IPS DF 6.9 (cell line): ENCODE measurements around the gene MC4R.
A peak's percentile ranks its signal among the peaks of the same experiment; 100 is the strongest.
"Not testable (repeated sequence)": the region's sequence is repeated elsewhere in the genome, so short reads cannot be mapped to it uniquely, and the experiment has no call there.

ENCODE experiments used
- DNase-seq: peaks from one replicate; pipeline ENCODE4 v3.0.0-alpha.2; 2013; ENCODE audit warnings: low read depth, low spot score
- H3K27ac ChIP-seq: one replicate; pipeline ENCODE4 v1.5.1; 2013; ENCODE audit warnings: low read length, control low read depth
- H3K27me3 ChIP-seq: 2 replicates; pipeline ENCODE4 v1.6.1; 2013; ENCODE audit warnings: mild to moderate bottlenecking, low read length; ENCODE audit not compliant: control insufficient read depth, insufficient read depth
- H3K36me3 ChIP-seq: 2 replicates; pipeline ENCODE4 v1.6.1; 2013; ENCODE audit warnings: low read length; ENCODE audit not compliant: control insufficient read depth, insufficient read depth
- H3K4me1 ChIP-seq: 2 replicates; pipeline ENCODE4 v1.6.1; 2013; ENCODE audit warnings: low read length; ENCODE audit not compliant: control insufficient read depth, insufficient read depth
- H3K4me3 ChIP-seq: 2 replicates; pipeline ENCODE4 v1.5.1; 2013; ENCODE audit warnings: mild to moderate bottlenecking, low read length
- H3K9me3 ChIP-seq: 2 replicates; pipeline ENCODE4 v1.6.1; 2013; ENCODE audit warnings: low read length, inconsistent platforms; ENCODE audit not compliant: control insufficient read depth, insufficient read depth
- WGBS: extraction: QIAGEN DNeasy Blood & Tissue Kit; methylation state at CpG from one replicate; pipeline ENCODE4 v1.1.7; 2013; ENCODE audit warnings: mixed read lengths, missing lambda C conversion rate; ENCODE audit not compliant: insufficient read length, insufficient coverage; 5-methylcytosine and 5-hydroxymethylcytosine counted together

MC4R gene

DNA sequence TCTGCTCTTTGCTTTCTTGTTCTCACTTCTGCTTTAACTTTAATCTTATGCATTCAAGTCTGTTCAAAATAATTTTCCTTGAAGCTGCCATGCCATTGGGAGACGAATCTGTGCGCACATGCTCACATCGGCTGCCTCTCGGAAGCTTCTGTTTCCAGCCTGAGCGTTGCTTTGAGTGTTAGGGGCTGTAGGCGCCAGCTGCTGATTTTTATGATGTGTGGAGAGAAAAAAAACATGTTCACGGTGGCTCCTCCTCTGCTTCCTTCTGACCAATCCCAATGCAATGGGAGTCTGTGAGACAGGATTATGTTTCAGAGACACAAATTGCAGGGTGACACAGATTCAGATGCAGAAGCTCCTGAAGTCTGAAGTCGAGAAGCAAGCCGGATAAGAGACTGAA lies at the start of gene MC4R:
TSS of gene MC4R (minus strand) at position 180 of the 400 bp plus-strand sequence. CDS start 426 bp downstream, outside the sequence.
- 0 out of 2 replicates have a peak, but pooled peaks cover 1% of the 10 kb centered on the region for H3K4me1 ChIP-seq
- no peaks in the 10 kb centered on the region for H3K27me3 ChIP-seq
- no peak within 1 kb of the TSS for H3K4me3 ChIP-seq
- WGBS, result no CpG with 5 or more reads among the region's 9 CpGs
- no peaks in the 10 kb centered on the region for H3K36me3 ChIP-seq
- DNase-seq, result no peak
- H3K9me3 ChIP-seq, result no peaks in the 10 kb centered on the region
- no peak within 1 kb of the TSS for H3K27ac ChIP-seq

DNA sequence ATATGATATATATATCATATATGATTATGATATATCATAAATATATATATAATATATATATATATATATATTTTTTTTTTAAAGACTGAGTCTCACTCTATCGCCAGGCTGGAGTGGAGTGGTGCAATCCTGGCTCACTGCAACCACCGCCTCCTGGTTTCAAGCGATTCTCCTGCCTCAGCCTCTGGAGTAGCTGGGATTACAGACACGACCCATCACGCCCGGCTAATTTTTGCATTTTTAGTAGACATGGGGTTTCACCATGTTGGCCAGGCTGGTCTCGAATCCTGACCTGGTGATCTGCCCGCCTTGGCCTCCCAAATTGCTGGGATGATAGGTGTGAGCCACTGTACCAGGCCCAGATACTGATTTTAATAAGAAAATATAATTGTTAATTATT lies 49.7 kb upstream of the MC4R start:
- H3K27me3 ChIP-seq, H3K36me3 ChIP-seq, H3K9me3 ChIP-seq, H3K4me3 ChIP-seq, H3K27ac ChIP-seq, DNase-seq, H3K4me1 ChIP-seq: not testable (repeated sequence)
- no CpG with 5 or more reads among the region's 8 CpGs for WGBS

DNA sequence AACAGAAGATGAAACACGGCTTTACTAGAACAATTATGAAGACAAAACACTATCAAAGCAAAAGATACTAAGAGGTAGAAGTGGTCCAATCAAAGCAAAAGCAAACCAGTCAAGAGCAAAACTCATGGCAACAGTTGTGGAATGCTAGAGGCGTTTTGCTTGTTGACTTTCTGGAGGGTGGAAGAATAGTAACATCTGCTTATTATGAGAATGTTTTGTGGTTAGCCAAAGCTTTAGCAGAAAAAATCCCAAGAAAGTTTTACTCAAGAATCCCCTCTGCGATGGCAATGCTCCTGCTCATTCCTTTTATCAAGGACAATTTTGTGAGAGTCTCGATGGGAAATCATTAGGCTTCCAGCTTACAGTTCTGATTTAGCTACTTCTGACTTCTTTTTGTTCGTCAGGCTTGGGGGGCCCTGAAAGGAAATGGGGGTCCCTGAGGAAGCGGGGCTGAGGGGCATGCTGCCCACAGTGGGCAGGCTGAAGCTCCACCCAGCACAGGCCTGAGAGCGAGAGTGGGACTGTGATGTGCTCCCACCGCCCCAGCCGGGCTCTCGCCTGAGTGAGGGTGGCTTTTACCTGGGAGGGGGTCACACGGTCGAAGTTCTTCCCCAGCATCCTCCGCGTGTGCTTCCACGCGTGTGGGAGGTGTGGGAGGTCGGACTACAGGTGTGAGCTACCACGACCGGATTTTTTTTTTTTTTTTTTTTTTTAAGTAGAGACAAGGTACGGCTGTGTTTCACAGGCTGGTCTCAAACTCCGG lies 49.0 kb upstream of the MC4R start:
- no peaks in the 10 kb centered on the region for H3K9me3 ChIP-seq
- no peak for DNase-seq
- WGBS, result no CpG with 5 or more reads among the region's 21 CpGs
- H3K27ac ChIP-seq, result no peak overlapping the region
- H3K4me1 ChIP-seq, result no peaks in the 10 kb centered on the region
- no peaks in the 10 kb centered on the region for H3K27me3 ChIP-seq
- H3K36me3 ChIP-seq, result no peaks in the 10 kb centered on the region
- H3K4me3 ChIP-seq, result no peak overlapping the region

DNA sequence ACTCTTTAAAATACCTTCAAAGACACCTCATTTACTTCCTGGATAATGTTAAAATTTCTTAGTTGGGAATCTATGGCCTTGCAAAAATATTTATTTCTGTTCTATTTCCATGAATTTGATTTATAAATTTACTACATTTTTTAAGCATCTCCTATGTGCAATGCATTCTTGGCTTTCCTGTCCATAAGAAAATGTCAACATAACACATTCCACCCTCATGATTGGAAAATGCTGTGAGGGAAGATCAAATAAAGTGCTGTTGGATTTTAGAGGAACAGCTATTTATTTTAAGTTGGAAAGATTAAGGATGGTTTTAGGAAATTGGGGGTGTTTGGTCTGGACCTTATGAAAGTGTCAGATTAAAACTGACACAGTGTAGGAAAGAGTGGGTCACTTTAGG lies 45.4 kb upstream of the MC4R start:
- no peaks in the 10 kb centered on the region for H3K36me3 ChIP-seq
- H3K4me3 ChIP-seq, result no peak overlapping the region
- no peak for DNase-seq
- no peaks in the 10 kb centered on the region for H3K4me1 ChIP-seq
- no peaks in the 10 kb centered on the region for H3K9me3 ChIP-seq
- no peaks in the 10 kb centered on the region for H3K27me3 ChIP-seq
- no peak overlapping the region for H3K27ac ChIP-seq

DNA sequence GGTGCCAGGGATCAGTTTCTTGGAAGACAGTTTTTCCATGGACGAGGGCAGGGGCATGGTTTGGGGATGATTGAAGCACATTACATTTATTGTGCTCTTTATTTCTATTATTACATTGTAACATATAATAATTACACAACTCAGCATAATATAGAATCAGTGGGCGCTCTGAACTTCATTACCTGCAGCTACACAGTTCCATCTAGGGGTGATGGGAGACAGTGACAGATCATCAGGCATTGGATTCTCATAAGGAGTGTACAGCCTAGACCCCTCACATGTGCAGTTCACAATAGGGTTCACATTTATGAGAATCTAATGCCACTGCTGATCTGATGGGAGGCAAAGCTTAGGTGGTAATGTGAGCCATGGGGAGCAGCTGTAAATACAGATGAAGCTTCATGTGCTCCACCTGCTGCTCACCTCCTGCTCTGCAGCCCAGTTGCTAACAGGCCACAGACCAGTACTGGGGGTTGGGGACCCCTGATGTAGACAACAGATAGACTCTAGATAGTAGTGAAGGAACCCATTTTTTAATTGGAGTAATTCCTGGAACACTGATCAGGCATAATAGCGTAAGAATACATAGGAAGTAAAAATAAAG lies 41.5 kb upstream of the MC4R start:
- Histone ChIP-seq H3K27me3 (no peaks in the 10 kb centered on the region), H3K9me3 (no peaks in the 10 kb centered on the region), H3K27ac (no peak overlapping the region), H3K4me1 (no peaks in the 10 kb centered on the region), H3K36me3 (no peaks in the 10 kb centered on the region), H3K4me3 (no peak overlapping the region)
- WGBS, result no CpG with 5 or more reads among the region's 3 CpGs
- DNase-seq, result peak; percentile 11

DNA sequence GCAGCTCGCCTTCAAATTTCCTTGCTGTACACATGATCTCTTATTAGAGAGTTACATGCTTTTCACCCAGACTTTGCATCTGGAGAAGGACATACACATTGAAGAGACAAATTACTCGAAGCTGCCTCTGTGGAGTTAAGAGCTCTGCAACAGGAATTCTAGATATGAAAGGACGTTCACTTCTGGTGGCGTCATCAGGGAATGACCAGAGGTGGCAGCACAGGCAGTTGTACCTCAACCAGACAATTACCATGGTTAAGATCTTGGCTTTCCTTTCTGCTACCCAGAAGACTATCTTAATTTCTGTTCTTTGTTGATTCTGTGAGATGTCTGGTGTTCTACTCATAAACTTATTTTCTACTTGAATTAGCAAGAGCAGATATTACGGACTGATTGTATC lies 39.1 kb upstream of the MC4R start:
- DNase-seq, result peak; percentile 4
- no peak overlapping the region for H3K27ac ChIP-seq
- WGBS, result no CpG with 5 or more reads among the region's 5 CpGs
- no peaks in the 10 kb centered on the region for H3K36me3 ChIP-seq
- H3K27me3 ChIP-seq, result no peaks in the 10 kb centered on the region
- H3K9me3 ChIP-seq, result no peaks in the 10 kb centered on the region
- no peaks in the 10 kb centered on the region; the same call in 1 of the 2 replicates for H3K4me1 ChIP-seq
- no peak overlapping the region for H3K4me3 ChIP-seq

DNA sequence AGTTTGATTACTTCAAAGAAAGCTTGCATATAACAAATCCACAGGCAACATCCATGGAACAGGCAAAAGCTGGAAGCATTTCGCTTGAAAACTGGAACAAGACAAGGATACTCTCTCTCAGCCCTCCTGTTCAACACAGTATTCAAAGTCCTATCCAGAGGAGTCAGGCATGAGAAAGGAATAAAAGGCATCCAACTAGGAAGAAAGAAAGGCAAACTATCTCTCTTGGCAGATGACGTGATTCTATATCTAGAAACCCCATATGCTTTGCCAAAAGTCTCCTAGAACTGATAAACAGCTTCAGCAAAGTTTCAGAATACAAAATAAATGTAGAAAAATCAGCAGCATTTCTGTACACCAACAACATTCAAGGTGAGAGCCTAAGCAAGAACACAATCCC lies 34.1 kb upstream of the MC4R start:
- Histone ChIP-seq H3K9me3 (no peaks in the 10 kb centered on the region), H3K4me3 (no peak overlapping the region), H3K27me3 (no peaks in the 10 kb centered on the region), H3K36me3 (no peaks in the 10 kb centered on the region), H3K27ac (no peak overlapping the region), H3K4me1 (no peaks in the 10 kb centered on the region; the same call in 1 of the 2 replicates)
- no CpG with 5 or more reads among the region's 2 CpGs for WGBS
- no peak for DNase-seq

DNA sequence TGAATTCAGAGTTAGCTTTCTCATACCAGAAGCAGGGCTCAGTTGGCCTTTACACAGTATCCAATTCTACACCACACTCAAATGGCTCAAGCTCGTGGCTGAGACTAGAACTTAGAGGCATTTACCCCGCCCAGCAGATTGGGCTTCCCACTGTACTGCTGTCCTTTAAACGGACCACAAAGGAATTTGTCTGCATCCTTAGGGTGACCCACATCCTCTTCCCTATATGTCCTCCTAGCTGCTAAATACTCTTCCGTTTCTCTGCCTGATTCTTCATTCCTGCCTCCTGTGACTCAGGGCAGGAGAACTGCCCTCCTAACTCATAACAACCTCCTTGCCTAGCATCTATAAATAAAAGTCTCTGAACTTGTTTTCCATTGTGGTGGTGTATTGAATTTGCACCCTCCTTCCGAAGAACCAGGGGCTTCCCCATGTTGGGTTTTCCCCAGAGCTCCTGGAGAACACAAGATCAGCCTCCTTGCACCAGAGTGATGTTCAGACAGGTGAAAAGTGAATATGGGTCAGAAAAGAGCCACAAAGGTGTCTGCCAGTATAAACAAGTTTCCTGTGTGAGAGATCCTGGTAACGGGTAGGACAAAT lies 32.0 kb upstream of the MC4R start:
- no peaks in the 10 kb centered on the region for H3K36me3 ChIP-seq
- no peak overlapping the region for H3K27ac ChIP-seq
- no peaks in the 10 kb centered on the region for H3K9me3 ChIP-seq
- H3K4me3 ChIP-seq, result no peak overlapping the region
- WGBS, result no CpG with 5 or more reads among the region's 6 CpGs
- no peak for DNase-seq
- H3K27me3 ChIP-seq, result no peaks in the 10 kb centered on the region
- no peaks in the 10 kb centered on the region; the same call in 1 of the 2 replicates for H3K4me1 ChIP-seq

DNA sequence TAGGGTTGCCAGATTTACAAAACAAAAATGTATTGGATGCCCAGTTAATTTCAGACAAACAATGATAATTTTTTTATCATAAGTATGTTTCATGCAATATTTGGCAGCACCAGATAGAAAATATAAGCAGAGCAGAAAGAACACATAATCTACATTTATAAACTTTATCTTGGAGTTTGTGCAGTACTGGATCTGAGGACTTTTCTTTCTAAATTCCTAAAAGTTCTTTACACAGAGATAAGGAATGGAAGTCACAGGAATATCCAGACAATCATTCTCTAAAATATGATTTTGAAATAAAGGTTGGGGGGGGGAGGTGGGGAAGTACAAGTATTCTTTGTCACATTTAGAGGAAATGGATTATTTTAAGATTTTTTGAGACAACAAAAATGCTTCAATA lies 28.8 kb upstream of the MC4R start:
- H3K4me1 ChIP-seq, result no peaks in the 10 kb centered on the region
- no peak overlapping the region for H3K4me3 ChIP-seq
- DNase-seq, result no peak
- H3K36me3 ChIP-seq, result no peaks in the 10 kb centered on the region
- H3K27me3 ChIP-seq, result no peaks in the 10 kb centered on the region
- H3K27ac ChIP-seq, result no peak overlapping the region
- no peaks in the 10 kb centered on the region for H3K9me3 ChIP-seq

DNA sequence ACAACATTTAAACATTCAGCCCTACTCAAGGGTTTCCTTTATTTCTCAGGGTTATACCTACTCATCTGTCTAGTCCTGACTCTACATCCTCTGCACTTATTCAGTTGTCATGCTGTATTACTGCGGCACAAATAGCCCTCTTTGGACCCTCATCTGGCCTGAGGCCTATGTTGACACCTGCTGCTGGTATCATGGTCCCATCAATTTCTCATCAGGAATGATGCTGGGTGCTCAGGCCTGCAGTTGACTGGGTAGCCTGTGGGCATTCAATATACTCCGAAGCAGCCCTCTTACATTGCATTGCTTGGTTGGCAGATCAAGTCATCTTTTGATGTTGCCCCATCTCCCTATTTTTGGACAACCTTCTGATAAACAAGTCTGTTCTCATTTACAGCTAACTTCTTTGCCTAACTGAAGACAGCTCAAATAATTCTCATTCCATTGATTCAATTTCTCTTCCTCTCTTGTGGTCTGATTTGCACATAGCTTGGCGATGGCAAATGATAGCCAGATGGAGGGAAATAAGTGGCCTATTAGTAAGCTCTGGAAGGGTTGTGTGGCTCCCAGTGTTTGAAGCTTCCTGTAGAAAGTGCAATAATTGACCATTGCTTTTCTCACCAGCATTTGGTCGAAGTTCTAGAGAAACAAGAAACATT lies 19.1 kb upstream of the MC4R start:
- H3K27me3 ChIP-seq, result no peaks in the 10 kb centered on the region
- DNase-seq, result no peak
- H3K4me1 ChIP-seq, result no peaks in the 10 kb centered on the region
- H3K9me3 ChIP-seq, result no peaks in the 10 kb centered on the region
- H3K4me3 ChIP-seq, result no peak overlapping the region
- H3K27ac ChIP-seq, result no peak overlapping the region
- no peaks in the 10 kb centered on the region for H3K36me3 ChIP-seq
- WGBS, result no CpG with 5 or more reads among the region's 4 CpGs
